Endothelial cell of umbilical vein (primary cell): ENCODE measurements around the gene TGFA.

Experiments used
- CTCF ChIP-seq, 2 donors: IDR thresholded peaks; 1 replicate in 1 of 2; 2 replicates in 1 of 2; pipeline ENCODE4 v1.5.1; 2011; ENCODE audit warnings: low read length in 2 of 2, mild to moderate bottlenecking in 2 of 2, moderate library complexity in 2 of 2, control low read depth in 1 of 2, inconsistent platforms in 1 of 2, low read depth in 1 of 2; ENCODE audit not compliant: insufficient read depth in 1 of 2; ENCODE audit errors: extremely low read depth in 1 of 2
- EZH2 ChIP-seq: IDR thresholded peaks from 2 replicates; pipeline ENCODE4 v1.6.1; 2012; ENCODE audit warnings: borderline replicate concordance, low read depth, mild to moderate bottlenecking, moderate library complexity, low read length, inconsistent platforms; ENCODE audit not compliant: severe bottlenecking
- GATA2 ChIP-seq: IDR thresholded peaks from 2 replicates; pipeline ENCODE4 v1.7.0; 2011; ENCODE audit warnings: low read depth, mild to moderate bottlenecking, moderate library complexity, mixed read lengths, low read length; ENCODE audit not compliant: insufficient read length, insufficient read depth
- JUN ChIP-seq: IDR thresholded peaks from 2 replicates; pipeline ENCODE4 v1.6.1; 2011; ENCODE audit warnings: borderline replicate concordance, low read depth; ENCODE audit not compliant: insufficient read length, insufficient read depth
- MAX ChIP-seq: IDR thresholded peaks from 2 replicates; pipeline ENCODE4 v1.6.1; 2011; ENCODE audit not compliant: insufficient read depth, insufficient read length
- POLR2A ChIP-seq: IDR thresholded peaks from 2 replicates; pipeline ENCODE4 v1.6.1; 2012; ENCODE audit warnings: low read depth, mild to moderate bottlenecking, control low read depth, low read length
- POLR2AphosphoS5 ChIP-seq: IDR thresholded peaks from 2 replicates; pipeline ENCODE4 v1.6.1; 2012; ENCODE audit warnings: low read depth, mild to moderate bottlenecking, control low read depth, low read length, moderate library complexity; ENCODE audit not compliant: insufficient read depth

- TF ChIP-seq CTCF (IDR thresholded peaks at IDR 0.05; ENCODE audit: extremely low read depth in 1 of 2, insufficient read depth in 1 of 2, low read depth in 1 of 2, low read length in 2 of 2) (no peak), POLR2A (no peak), EZH2 (no peak), JUN (no peak), POLR2AphosphoS5 (no peak), GATA2 (no peak), MAX (no peak)
Observed at GRCh38 chr2:70490381-70490780, 63.2 kb downstream of the TGFA start.
